Neural cell (in vitro differentiated cells): ENCODE results near the gene WIPF3. TPM values are rescaled to one million over a fixed set of nuclear protein-coding genes. Genes with fewer than 3 reads are reported as not detected.

Experiments
- H2AFZ ChIP-seq: fragments of 200-600, 300-800 bp; sonication (generic), shearing (Covaris generic); 2 replicates; pipeline ENCODE4 v1.6.0; 2014; ENCODE audit warnings: low read depth, mild to moderate bottlenecking, antibody characterized with exemption, low read length, moderate library complexity
- H3F3A ChIP-seq: fragments of 200-600 bp; shearing (Covaris generic); 2 replicates; pipeline ENCODE4 v1.6.1; 2016; ENCODE audit warnings: mild to moderate bottlenecking, moderate library complexity, mixed read lengths, antibody characterized with exemption, low read length; ENCODE audit not compliant: insufficient read depth, poor library complexity, severe bottlenecking
- H3K27ac ChIP-seq: fragments of 200-600, 300-800 bp; sonication (generic), shearing (Covaris generic); 2 replicates; pipeline ENCODE4 v1.5.1; 2014; ENCODE audit warnings: mild to moderate bottlenecking, low read length, moderate library complexity
- H3K27me3 ChIP-seq: fragments of 300-800, 200-600 bp; sonication (generic), shearing (Covaris generic); 2 replicates; pipeline ENCODE4 v1.6.0; 2014; ENCODE audit warnings: mild to moderate bottlenecking, low read depth, low read length, moderate library complexity; ENCODE audit not compliant: insufficient read depth
- H3K36me3 ChIP-seq: fragments of 300-800, 200-600 bp; sonication (generic), shearing (Covaris generic); 2 replicates; pipeline ENCODE4 v1.5.1; 2014; ENCODE audit warnings: mild to moderate bottlenecking, antibody characterized with exemption, low read length, moderate library complexity; ENCODE audit not compliant: insufficient read depth
- H3K4me2 ChIP-seq: fragments of 300-800, 200-600 bp; sonication (generic), shearing (Covaris generic); 2 replicates; pipeline ENCODE4 v1.6.0; 2014; ENCODE audit warnings: mild to moderate bottlenecking, low read length
- H3K4me3 ChIP-seq: fragments of 300-800, 200-600 bp; sonication (generic), shearing (Covaris generic); 2 replicates; pipeline ENCODE4 v1.5.1; 2014; ENCODE audit warnings: mild to moderate bottlenecking, low read length, moderate library complexity
- H3K79me2 ChIP-seq: fragments of 200-600 bp; shearing (Covaris generic); replicated peaks from 2 replicates; pipeline ENCODE4 v1.6.0; 2014; ENCODE audit warnings: mild to moderate bottlenecking, low read length, moderate library complexity; ENCODE audit not compliant: insufficient read depth
- H3K9ac ChIP-seq: fragments of 300-800, 200-600 bp; sonication (generic), shearing (Covaris generic); 2 replicates; pipeline ENCODE4 v1.6.1; 2016; ENCODE audit warnings: mild to moderate bottlenecking, low read length, mixed read lengths
- H3K9me2 ChIP-seq: fragments of 200-600 bp; shearing (Covaris generic); 2 replicates; pipeline ENCODE4 v1.6.1; 2016; ENCODE audit warnings: mild to moderate bottlenecking, low read length, mixed read lengths; ENCODE audit not compliant: insufficient read depth
- H3K9me3 ChIP-seq: fragments of 200-600, 300-800 bp; sonication (generic), shearing (Covaris generic); 2 replicates; pipeline ENCODE4 v1.6.1; 2016; ENCODE audit warnings: mild to moderate bottlenecking, mixed run types, low read length, moderate library complexity, mixed read lengths
- H4K20me1 ChIP-seq: fragments of 200-600 bp; shearing (Covaris generic); 2 replicates; pipeline ENCODE4 v1.6.1; 2016; ENCODE audit warnings: mild to moderate bottlenecking, mixed run types; ENCODE audit not compliant: insufficient read depth
- EP300 ChIP-seq: fragments of 450-650 bp; conservative IDR thresholded peaks from 2 replicates; pipeline ENCODE4 v1.6.1; 2014; ENCODE audit warnings: antibody characterized with exemption, mild to moderate bottlenecking, moderate library complexity; ENCODE audit not compliant: poor library complexity, severe bottlenecking
- EZH2 ChIP-seq: fragments of 200-600, 300-800 bp; shearing (Covaris generic), sonication (generic); IDR thresholded peaks from 2 replicates; pipeline ENCODE4 v1.6.1; 2014; ENCODE audit warnings: antibody characterized with exemption, low read length, borderline replicate concordance, mild to moderate bottlenecking; ENCODE audit not compliant: insufficient read depth, poor library complexity, severe bottlenecking
- MXI1 ChIP-seq: fragments of 450-650 bp; conservative IDR thresholded peaks from 2 replicates; pipeline ENCODE4 v1.6.1; 2014; ENCODE audit warnings: antibody characterized with exemption, mild to moderate bottlenecking; ENCODE audit not compliant: poor library complexity, severe bottlenecking
- POLR2AphosphoS5 ChIP-seq: IDR thresholded peaks from 2 replicates; pipeline ENCODE4 v1.6.1; 2012
- RAD21 ChIP-seq: fragments of 450-650 bp; conservative IDR thresholded peaks from 2 replicates; pipeline ENCODE4 v1.6.1; 2014; ENCODE audit warnings: antibody characterized with exemption, mild to moderate bottlenecking, moderate library complexity
- SMC3 ChIP-seq: fragments of 450-650 bp; conservative IDR thresholded peaks from 2 replicates; pipeline ENCODE4 v1.6.1; 2014; ENCODE audit warnings: antibody characterized with exemption, mild to moderate bottlenecking, moderate library complexity; ENCODE audit not compliant: poor library complexity
- TAF1 ChIP-seq: IDR thresholded peaks from 2 replicates; pipeline ENCODE4 v1.6.1; 2012; ENCODE audit warnings: low read depth
- polyA plus RNA-seq: library from polyadenylated mRNA; depleted of rRNA; stranded (reverse); fragments of >200 nt; gene quantifications from 2 replicates; pipeline ENCODE4 v1.2.3, GENCODE V29; 2014
- TF ChIP-seq, protein P1 (sequence below): IDR thresholded peaks from 2 replicates; pipeline ENCODE4 v1.6.1; 2012; ENCODE audit warnings: borderline replicate concordance
- TF ChIP-seq, protein P2 (sequence below): fragments of 450-650 bp; IDR thresholded peaks from 2 replicates; pipeline ENCODE4 v1.5.1; 2014; ENCODE audit warnings: antibody characterized with exemption, mild to moderate bottlenecking, moderate library complexity; ENCODE audit not compliant: poor library complexity, severe bottlenecking

Gene WIPF3
- polyA plus RNA-seq, 1 donor from 2014 or later: 3.8 TPM

DNA sequence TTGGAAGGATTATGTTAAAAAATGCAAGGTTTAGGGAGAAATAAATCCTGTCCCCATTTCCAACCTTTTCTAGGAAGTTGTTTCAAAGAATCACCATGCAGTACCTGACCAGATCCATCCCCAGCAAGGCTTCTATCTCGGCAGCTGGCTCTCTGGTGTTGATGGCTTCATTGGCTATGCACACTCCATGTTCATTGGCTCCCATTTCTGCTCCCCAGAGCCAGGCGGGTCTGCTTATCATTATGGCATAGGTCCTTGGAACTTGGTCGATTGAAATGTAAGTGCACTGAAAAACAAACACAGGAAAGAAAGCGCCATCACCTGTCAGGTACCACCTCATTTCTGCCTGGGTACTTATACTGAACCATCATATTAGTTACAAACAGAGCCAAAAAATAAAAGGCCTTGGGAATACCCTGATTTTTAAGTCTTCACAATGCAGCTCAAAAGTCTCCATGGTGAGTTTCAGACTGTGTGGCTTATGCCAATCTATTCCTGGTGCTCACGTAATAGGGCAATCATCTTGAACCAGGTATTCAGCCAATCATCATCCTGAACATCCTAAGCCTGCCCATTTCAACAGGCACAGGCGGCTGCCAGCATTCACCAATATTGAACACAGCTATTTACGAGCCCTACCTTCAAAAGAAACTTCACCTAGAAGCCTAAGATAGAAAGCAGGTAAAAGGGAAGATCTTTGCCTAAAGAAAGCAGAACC lies 148.9 kb downstream of the WIPF3 start:
- no peak overlapping the region for H2AFZ ChIP-seq
- H3K9me2 ChIP-seq: no peaks in the 10 kb centered on the region
- H3K4me3 ChIP-seq: no peak overlapping the region
- H4K20me1 ChIP-seq: no peaks in the 10 kb centered on the region
- no peak overlapping the region for H3K4me2 ChIP-seq
- peaks cover 16% of the 10 kb centered on the region for H3K36me3 ChIP-seq
- TF ChIP-seq EZH2 (no peak), TAF1 (no peak), RAD21 (no peak), MXI1 (no peak), SMC3 (no peak), EP300 (no peak), POLR2AphosphoS5 (no peak)
- TF ChIP-seq, protein P1, sequence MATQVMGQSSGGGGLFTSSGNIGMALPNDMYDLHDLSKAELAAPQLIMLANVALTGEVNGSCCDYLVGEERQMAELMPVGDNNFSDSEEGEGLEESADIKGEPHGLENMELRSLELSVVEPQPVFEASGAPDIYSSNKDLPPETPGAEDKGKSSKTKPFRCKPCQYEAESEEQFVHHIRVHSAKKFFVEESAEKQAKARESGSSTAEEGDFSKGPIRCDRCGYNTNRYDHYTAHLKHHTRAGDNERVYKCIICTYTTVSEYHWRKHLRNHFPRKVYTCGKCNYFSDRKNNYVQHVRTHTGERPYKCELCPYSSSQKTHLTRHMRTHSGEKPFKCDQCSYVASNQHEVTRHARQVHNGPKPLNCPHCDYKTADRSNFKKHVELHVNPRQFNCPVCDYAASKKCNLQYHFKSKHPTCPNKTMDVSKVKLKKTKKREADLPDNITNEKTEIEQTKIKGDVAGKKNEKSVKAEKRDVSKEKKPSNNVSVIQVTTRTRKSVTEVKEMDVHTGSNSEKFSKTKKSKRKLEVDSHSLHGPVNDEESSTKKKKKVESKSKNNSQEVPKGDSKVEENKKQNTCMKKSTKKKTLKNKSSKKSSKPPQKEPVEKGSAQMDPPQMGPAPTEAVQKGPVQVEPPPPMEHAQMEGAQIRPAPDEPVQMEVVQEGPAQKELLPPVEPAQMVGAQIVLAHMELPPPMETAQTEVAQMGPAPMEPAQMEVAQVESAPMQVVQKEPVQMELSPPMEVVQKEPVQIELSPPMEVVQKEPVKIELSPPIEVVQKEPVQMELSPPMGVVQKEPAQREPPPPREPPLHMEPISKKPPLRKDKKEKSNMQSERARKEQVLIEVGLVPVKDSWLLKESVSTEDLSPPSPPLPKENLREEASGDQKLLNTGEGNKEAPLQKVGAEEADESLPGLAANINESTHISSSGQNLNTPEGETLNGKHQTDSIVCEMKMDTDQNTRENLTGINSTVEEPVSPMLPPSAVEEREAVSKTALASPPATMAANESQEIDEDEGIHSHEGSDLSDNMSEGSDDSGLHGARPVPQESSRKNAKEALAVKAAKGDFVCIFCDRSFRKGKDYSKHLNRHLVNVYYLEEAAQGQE: no peak
- TF ChIP-seq, protein P2, sequence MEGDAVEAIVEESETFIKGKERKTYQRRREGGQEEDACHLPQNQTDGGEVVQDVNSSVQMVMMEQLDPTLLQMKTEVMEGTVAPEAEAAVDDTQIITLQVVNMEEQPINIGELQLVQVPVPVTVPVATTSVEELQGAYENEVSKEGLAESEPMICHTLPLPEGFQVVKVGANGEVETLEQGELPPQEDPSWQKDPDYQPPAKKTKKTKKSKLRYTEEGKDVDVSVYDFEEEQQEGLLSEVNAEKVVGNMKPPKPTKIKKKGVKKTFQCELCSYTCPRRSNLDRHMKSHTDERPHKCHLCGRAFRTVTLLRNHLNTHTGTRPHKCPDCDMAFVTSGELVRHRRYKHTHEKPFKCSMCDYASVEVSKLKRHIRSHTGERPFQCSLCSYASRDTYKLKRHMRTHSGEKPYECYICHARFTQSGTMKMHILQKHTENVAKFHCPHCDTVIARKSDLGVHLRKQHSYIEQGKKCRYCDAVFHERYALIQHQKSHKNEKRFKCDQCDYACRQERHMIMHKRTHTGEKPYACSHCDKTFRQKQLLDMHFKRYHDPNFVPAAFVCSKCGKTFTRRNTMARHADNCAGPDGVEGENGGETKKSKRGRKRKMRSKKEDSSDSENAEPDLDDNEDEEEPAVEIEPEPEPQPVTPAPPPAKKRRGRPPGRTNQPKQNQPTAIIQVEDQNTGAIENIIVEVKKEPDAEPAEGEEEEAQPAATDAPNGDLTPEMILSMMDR: no peak
- H3K9me3 ChIP-seq: no peaks in the 10 kb centered on the region
- H3K9ac ChIP-seq: no peak overlapping the region
- H3K27me3 ChIP-seq: no peaks in the 10 kb centered on the region
- H3F3A ChIP-seq: no peaks in the 10 kb centered on the region
- peaks cover 8% of the 10 kb centered on the region for H3K79me2 ChIP-seq
- no peak overlapping the region for H3K27ac ChIP-seq

DNA sequence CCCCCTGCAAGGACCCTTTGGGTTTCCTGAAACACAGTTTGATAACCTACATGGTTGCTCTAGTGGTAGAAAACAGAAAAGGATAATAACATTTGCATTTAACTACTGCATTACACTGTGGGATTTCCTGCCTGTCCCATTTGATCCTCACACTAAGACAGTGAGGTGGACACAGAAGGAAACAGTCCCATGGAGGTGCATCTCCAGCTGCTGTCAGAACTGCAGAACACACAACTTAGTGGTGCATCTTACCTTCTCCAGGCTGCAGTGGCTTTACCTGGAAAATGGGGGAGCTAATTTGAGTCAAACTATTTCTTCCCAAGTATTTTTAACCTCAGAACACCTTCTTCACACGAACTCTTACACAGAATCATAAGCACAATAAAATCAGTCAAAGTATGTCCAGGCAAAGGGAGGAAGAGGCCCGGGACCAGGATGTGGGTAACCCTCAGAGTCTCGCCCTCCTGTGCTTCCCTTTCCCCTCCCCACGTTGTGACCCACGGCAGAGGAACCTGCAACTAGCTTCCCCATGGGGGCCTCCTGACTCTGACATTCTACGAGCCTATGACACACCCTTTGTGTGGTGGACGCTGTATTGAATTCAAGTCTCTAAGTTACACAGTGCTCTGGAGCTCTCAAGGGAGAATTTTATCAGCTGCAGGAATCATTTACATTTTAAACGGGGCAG lies 149.6 kb downstream of the WIPF3 start:
- H3K4me3 ChIP-seq: no peak overlapping the region
- H3K27me3 ChIP-seq: no peaks in the 10 kb centered on the region
- H3K9ac ChIP-seq: no peak overlapping the region
- no peaks in the 10 kb centered on the region for H3K9me2 ChIP-seq
- no peak overlapping the region for H3K27ac ChIP-seq
- H3K79me2 ChIP-seq: peaks cover 8% of the 10 kb centered on the region
- peaks cover 20% of the 10 kb centered on the region for H3K36me3 ChIP-seq
- TF ChIP-seq, protein P1: no peak
- TF ChIP-seq RAD21 (no peak), SMC3 (no peak), EP300 (no peak), POLR2AphosphoS5 (no peak), MXI1 (no peak), TAF1 (no peak), EZH2 (no peak)
- TF ChIP-seq, protein P2: no peak
- H3F3A ChIP-seq: no peaks in the 10 kb centered on the region
- H2AFZ ChIP-seq: no peak overlapping the region
- H3K9me3 ChIP-seq: no peaks in the 10 kb centered on the region
- no peaks in the 10 kb centered on the region for H4K20me1 ChIP-seq
- no peak overlapping the region for H3K4me2 ChIP-seq
